GM10248 (cell line): ENCODE results near the gene CTNNBIP1.

ENCODE experiments used
- CTCF ChIA-PET: fragments of 300-600 bp; sonication (Branson Sonifier 250); formaldehyde crosslinking; extraction: SDS; loops from one replicate; lab custom pipeline; 2021; ENCODE audit warnings: antibody characterized with exemption; lab: Yijun Ruan, JAX
- POLR2A ChIA-PET: fragments of 350-650 bp; sonication (Branson Sonifier 250); formaldehyde crosslinking; extraction: SDS; loops from one replicate; lab custom pipeline; 2020; ENCODE audit warnings: antibody characterized with exemption; lab: Yijun Ruan, JAX
- DNase-seq: peaks from one replicate; pipeline ENCODE4 v3.0.0; 2012; ENCODE audit errors: extremely low spot score
- CTCF ChIP-seq: IDR thresholded peaks from 2 replicates; pipeline ENCODE4 v1.5.1; 2012; ENCODE audit warnings: mild to moderate bottlenecking, low read depth; ENCODE audit errors: extremely low read depth, missing control alignments, control extremely low read depth

The CTNNBIP1 gene

GRCh38 chr1:9838946-9839345, 71.1 kb downstream of the CTNNBIP1 start:
- ChIA-PET CTCF (interaction anchor here (1.0 kb wide), 1 partner anchor 8 kb away, joined by 4 read pairs; no protein-coding TSS in a partner anchor), POLR2A (no interaction called here)
- no peak for TF ChIP-seq CTCF
- DNase-seq, result no peak

- POLR2A ChIA-PET, result no interaction called here
- no peak for TF ChIP-seq CTCF
- CTCF ChIA-PET, result no interaction called here
- DNase-seq, result no peak
Observed at GRCh38 chr1:9836632-9836960, 73.5 kb downstream of the CTNNBIP1 start.

- ChIA-PET CTCF (no interaction called here), POLR2A (no interaction called here)
- DNase-seq, result peak; percentile 10
- no peak for TF ChIP-seq CTCF
Observed at GRCh38 chr1:9835758-9836631, 74.1 kb downstream of the CTNNBIP1 start.

- peak; percentile 10 for DNase-seq
- ChIA-PET CTCF (no interaction called here), POLR2A (no interaction called here)
- no peak for TF ChIP-seq CTCF
Observed at GRCh38 chr1:9835404-9835757, 74.7 kb downstream of the CTNNBIP1 start.

GRCh38 chr1:9833632-9834031, 76.4 kb downstream of the CTNNBIP1 start:
- no peak for TF ChIP-seq CTCF
- POLR2A ChIA-PET, result no interaction called here
- CTCF ChIA-PET, result interaction anchor here (1.2 kb wide), 2 partner anchors 10 to 49 kb away, joined by 3 read pairs; no protein-coding TSS in a partner anchor
- DNase-seq, result peak; percentile 10

- TF ChIP-seq CTCF, result no peak
Observed at GRCh38 chr1:9827558-9828185, 82.4 kb downstream of the CTNNBIP1 start.

More at GRCh38 chr1:9827558-9828185, 82.4 kb downstream of the CTNNBIP1 start:
- POLR2A ChIA-PET, result no interaction called here
- DNase-seq, result peak; percentile 19
- CTCF ChIA-PET, result interaction anchor here (0.8 to 2.1 kb wide), 4 partner anchors 23 to 43 kb away, joined by 4 to 7 read pairs (median 5); no protein-coding TSS in a partner anchor
